ENCODE results near the gene GAS2L1.

The GAS2L1 gene

GRCh38 chr22:29309332-29310064 lies 3.0 kb downstream of the GAS2L1 start:
- no peak for DNase-seq (ENCODE audit: low read depth, low spot score)

GRCh38 chr22:29310065-29310862 lies 3.8 kb downstream of the GAS2L1 start:
- peak; percentile 44 for DNase-seq (ENCODE audit: low read depth, low spot score)

- peak; percentile 91 for DNase-seq (ENCODE audit: low read depth, low spot score)
Measured at GRCh38 chr22:29310863-29311339, 4.5 kb downstream of the GAS2L1 start.

- no peak for DNase-seq (ENCODE audit: low read depth, low spot score)
Measured at GRCh38 chr22:29311464-29312217, 5.2 kb downstream of the GAS2L1 start.

- DNase-seq (ENCODE audit: low read depth, low spot score), result no peak
Measured at GRCh38 chr22:29312218-29313125, 6.0 kb downstream of the GAS2L1 start.

GRCh38 chr22:29313126-29313575 lies 6.7 kb downstream of the GAS2L1 start:
- peak; percentile 93 for DNase-seq (ENCODE audit: low read depth, low spot score)

GRCh38 chr22:29313576-29314466 lies 7.4 kb downstream of the GAS2L1 start:
- no peak for DNase-seq (ENCODE audit: low read depth, low spot score)

GRCh38 chr22:29314537-29315285 lies 8.3 kb downstream of the GAS2L1 start:
- DNase-seq (ENCODE audit: low read depth, low spot score), result peak; percentile 71

- no peak for DNase-seq (ENCODE audit: low read depth, low spot score)
Measured at GRCh38 chr22:29315286-29316140, 9.1 kb downstream of the GAS2L1 start, which contains the start of gene RASL10A. RASL10A (minus strand) TSS chr22:29315697; CDS start chr22:29315246, 451 bp downstream.

GRCh38 chr22:29316141-29316828 lies 9.8 kb downstream of the GAS2L1 start:
- no peak for DNase-seq (ENCODE audit: low read depth, low spot score)

- DNase-seq (ENCODE audit: low read depth, low spot score), result no peak
Measured at GRCh38 chr22:29317827-29318454, 11.5 kb downstream of the GAS2L1 start.

- no peak for DNase-seq (ENCODE audit: low read depth, low spot score)
Measured at GRCh38 chr22:29319072-29319471, 12.6 kb downstream of the GAS2L1 start.

- no peak for DNase-seq (ENCODE audit: low read depth, low spot score)
Measured at GRCh38 chr22:29320546-29320945, 14.1 kb downstream of the GAS2L1 start.

GRCh38 chr22:29323641-29324040 lies 17.2 kb downstream of the GAS2L1 start:
- DNase-seq (ENCODE audit: low read depth, low spot score), result no peak

- DNase-seq (ENCODE audit: low read depth, low spot score), result peak; percentile 30
Measured at GRCh38 chr22:29325356-29325755, 18.9 kb downstream of the GAS2L1 start.

- no peak for DNase-seq (ENCODE audit: low read depth, low spot score)
Measured at GRCh38 chr22:29325785-29326315, 19.4 kb downstream of the GAS2L1 start.

GRCh38 chr22:29326481-29326880 lies 20.0 kb downstream of the GAS2L1 start:
- no peak for DNase-seq (ENCODE audit: low read depth, low spot score)
